Measurements from ENCODE around the gene DENND2C.

The DENND2C gene, protein sequence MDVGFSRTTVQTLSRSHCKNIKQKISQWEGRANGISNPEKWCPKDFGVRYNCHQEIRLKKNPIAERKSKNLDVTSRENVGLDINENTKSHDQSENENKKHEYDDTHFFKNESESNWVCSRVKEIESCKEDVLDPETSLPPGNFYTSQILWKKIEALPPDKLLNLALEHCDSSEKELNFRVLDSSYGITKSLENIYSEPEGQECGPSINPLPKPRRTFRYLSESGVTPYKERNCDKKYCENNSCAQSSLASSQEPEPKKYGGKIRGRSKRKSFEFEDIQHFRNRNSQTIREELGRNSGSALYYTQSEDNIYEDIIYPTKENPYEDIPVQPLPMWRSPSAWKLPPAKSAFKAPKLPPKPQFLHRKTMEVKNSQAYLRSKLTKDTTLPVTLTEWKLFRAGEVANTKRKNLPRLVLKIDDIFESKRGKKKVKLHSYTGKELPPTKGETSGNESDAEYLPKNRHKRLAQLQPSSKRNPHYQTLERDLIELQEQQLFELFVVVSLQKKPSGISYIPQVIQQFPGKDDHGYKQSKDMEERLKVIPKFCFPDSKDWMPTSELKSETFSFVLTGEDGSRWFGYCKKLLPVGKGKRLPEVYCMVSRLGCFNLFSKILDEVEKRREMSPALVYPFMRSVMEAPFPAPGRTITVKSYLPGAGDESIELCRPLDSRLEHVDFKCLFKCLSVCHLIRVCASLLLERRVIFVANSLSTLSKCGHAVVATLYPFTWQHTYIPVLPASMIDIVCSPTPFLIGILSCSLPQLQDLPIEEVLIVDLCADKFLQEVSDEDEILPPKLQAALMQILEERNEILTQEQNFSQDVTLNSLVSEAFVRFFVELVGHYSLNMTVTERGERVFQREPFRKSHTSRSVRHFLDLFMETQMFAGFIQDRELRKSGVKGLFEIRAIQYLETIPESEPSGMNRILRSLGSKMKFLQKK

DNA sequence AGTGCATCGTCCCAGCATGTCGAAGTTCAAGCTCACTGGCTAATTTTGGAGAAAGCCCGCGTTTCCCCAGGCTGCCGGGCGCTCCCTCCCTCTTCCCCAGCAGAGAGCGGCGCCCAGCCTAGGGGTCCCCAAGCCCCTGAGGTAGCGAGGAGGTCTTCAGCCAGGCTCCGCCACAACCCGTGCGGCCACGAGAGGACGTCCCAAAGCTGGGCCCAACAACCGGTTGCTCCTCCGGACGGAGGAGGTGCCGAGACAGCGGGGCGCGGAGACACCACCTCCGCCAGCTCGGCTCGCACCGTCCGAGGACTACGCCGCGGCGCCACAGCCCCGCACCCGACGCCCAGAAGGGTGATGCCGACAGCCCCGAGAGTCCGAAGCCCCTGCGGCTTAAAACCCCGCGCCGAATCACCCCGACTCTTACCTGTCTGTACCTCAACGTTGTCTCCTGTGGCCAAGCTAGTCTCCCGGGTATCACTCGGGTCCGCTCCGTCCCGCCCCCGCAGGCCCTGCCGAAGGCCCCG, at the start of gene DENND2C:
DENND2C (minus strand) TSS at position 488 of the 521 bp plus-strand sequence. CDS start 44,065 bp downstream, outside the sequence.
- DNase-seq, result no peak

DNA sequence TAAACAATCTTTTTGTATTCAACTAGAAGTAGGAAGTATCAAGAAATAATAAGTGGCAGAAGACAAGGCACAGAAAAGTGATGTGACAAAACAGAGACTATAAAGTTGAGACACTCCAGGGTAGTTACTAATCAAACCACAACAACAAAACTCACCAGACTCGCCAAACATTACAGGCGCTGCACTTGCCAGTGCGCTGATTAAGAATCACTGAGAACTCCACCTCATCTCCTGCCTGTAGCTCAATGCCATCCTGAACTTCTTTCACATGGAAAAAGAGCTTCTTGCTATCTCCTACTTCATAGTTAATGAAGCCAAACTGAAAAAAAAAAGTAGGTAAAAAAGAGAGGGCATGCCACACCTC, 49.6 kb upstream of the DENND2C start:
- no peak for DNase-seq

DNA sequence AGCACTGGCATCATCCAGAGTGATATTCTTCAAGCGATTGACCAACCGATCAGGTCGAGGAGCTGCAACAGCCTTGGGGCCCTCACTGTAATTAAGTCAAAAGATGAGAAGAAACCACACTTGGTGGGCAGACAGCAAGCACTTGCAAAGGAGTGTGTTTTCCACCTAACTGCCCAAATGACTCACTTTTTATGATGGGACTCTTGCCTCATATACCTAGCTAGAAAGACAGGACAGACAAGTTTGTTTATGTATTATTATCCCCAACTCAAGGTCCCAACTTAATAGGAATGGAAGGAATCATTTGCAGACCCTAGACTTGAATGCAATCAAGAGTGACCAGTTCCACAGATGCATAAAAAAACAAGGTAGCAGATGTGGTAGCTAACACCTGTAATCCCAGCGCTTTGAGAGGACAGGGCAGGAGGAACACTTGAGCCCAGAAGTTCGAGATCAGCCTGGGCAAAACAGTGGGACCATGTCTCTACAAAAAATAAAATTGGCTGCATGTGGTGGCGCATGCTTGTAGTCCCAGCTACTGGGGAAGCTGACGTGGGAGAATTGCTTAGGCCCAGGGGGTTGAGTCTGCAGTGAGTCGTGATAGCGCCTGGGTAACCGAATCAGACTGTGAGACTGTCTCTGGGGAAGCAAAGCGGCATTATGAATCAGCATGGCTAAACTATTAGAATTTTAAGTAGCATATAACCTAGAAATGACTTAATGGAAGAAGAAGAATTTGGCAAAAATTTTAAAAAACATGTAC, 49.0 kb upstream of the DENND2C start:
- DNase-seq, result no peak

DNA sequence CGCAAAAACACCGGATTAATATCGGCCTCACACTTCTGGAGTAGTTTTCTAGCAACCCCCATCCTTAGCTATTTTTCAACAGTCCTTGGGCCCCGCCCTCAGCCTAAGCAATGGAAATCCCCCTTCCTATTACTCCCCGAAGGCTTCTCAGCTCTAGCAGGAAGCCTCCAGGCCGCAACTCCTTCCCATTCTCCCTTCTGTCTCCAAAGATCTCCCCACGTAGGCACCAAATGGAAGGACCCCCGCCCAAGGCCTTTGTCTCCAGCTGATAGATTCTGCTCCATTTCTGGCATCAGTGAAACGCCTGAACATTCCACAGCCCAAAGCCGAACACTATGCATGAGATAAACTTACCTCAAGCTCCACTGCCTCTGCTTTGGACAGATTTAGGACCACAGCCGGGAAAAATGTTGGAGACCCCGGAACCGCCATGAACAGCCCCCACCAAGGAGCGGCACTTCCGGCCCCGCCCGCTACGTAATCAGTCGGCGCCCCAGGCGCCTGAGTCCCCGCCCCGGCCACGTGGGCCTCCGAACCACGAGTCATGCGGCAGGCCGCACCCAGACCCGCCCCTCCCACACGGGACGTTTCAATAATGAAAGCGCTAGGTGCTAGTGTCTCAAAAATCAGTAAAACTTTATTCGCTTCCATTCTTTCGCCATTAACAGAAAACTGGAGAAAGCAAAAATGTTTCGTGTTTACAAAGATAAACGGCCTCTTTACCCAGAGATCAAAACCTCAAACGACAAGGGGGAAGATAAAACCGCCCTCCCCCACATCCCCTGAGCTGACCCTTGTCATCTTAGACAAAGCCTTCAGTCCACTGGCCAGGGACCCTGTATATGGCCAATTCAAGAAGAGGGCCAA, 46.7 kb upstream of the DENND2C start, which contains the start of gene NRAS:
NRAS (minus strand) TSS at position 468 of the 867 bp plus-strand sequence. CDS start 611 bp downstream, outside the sequence.
- peak; percentile 61 for DNase-seq

DNA sequence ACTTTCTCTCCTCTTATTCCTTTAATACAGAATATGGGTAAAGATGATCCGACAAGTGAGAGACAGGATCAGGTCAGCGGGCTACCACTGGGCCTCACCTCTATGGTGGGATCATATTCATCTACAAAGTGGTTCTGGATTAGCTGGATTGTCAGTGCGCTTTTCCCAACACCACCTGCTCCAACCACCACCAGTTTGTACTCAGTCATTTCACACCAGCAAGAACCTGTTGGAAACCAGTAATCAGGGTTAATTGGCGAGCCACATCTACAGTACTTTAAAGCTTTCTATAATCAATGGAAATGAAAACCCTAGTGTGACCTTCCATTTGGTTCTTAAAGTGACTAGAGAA, 46.1 kb upstream of the DENND2C start:
- no peak for DNase-seq

DNA sequence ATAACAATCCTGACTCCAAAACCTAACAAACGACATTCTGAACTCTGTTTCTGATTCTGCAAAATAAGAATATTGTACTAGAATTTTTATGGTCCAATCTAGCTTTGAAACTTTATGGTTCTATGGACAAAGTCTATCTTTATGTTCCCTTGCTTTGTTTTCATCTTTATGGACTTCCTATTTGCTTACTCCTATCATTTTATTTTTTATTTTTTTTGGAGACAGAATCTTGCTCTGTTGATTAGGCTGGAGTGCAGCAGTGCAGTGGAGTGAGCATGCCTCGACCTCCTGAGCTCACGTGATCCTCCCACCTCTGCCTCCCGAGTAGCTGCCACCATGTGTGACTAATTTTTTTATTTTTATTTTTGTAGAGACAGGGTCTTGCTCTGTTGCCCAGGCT, 43.1 kb upstream of the DENND2C start:
- no peak for DNase-seq

DNA sequence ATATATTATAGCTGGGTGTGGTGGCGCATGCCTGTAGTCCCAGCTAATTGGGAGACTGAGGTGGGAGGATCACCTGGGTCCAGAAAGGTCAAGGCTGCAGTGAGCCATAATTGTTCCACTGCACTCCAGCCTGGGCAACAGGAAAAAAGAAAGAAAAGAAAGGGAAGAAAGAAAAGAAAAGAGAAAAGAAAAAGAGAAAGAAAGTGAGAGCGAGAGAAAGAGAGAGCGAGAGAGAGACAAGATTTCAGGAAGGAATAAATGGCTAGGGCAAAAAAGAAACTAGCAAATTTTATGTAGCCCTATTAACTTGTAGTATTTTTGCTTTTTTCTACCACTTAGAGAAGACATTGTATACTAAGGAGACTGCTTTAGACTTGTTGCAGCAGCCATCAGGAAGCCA, 40.5 kb upstream of the DENND2C start:
- DNase-seq, result no peak

DNA sequence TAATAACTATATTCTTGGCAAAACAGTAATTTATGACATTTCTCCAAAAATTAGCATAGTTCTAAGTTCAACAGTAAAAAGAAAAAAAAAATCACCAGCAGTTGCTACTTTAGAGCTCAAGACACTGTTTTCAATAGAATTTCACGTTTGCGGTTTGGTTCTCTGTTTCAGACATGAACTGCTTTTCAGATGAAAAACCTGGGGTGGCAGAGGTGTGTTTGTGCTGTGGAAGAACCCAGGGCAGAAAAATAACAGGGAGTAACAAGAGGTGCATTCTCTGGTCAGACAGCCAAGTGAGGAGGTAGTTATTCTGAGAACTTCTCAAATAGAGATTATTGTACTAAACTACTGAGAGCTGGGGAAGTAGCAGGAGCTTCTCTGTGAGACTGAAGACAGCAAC, 37.8 kb upstream of the DENND2C start:
- DNase-seq, result no peak

DNA sequence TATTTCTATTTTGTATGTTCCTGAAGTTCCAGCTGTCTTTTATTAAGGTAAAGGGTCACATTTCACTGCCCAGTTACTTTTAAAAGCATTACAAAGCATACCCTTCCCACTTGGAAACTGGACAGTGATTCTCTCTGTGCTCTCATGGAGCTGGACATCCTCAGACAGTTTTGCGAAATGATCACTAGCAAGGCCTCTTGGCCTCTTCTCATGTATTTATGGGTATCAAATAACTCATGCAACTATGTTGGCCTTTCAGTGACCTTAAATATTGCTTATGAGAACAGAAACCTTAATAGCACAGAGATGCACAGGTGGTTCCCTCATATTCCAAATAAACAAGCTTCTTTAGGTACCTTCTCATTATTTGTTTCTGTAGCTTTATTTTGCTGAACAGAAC, 33.4 kb upstream of the DENND2C start:
- no peak for DNase-seq

DNA sequence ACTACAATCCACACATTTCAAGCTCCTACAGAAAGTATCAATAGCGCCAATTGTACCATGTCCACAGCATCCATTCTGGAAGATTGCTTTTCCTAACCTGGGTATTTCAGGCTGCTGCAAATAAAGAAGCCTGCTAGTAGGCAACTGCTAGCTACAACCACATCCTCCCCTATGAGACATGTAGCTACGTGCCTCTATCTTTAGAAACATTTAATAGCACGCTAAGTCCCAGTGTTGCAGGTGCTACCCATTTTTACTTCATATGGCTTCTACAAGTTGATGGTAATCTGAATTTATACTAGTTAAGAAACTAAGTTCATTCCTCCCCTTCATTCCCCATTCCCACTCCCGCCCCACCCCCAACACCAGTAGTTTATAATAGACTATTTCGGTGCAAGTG, 32.9 kb upstream of the DENND2C start:
- no peak for DNase-seq

DNA sequence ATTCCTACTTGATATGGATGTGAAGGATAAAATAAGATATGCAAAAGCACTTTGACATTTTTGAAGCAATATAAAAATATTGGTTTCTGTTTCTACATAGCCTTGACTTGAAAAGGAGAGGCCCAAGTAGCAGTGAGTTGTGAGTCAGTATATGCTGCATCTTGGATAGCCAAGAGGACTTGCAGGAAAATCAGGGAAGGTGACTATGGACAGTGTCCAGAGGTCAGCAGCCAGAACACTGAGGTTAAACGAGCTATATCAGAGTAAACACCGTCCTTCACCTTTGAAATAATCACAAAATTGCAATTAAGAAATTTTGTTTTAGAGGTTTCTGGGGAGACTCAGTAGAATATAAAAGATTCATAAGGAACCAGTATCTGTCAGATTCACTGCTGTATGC, 32.1 kb upstream of the DENND2C start:
- DNase-seq, result no peak

DNA sequence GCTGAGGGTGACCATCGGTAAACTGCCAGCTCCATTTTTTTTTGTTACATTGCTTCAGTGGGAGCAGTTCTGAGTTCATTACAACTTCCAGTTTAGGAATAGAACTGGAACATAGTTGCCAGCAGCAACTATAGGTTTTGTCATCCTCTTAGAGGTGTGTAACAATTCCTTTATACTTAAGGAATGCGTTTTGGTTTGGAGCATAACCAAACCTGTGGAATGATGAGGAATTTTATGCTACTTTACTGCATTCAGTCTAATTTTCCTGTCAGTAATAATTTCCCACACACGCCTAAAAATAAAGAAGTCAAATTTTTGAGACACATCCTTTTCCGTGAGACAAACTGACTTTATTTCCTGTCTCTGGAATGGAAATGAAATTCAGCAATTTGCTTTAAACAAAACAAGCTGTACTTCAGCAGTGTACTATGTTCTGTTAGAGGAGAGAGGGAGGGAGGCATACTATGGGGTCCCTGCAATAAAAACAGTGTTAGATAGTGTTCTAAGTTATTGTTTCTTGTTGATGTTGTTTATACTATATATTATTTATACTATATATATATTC, 30.3 kb upstream of the DENND2C start:
- DNase-seq, result no peak

DNA sequence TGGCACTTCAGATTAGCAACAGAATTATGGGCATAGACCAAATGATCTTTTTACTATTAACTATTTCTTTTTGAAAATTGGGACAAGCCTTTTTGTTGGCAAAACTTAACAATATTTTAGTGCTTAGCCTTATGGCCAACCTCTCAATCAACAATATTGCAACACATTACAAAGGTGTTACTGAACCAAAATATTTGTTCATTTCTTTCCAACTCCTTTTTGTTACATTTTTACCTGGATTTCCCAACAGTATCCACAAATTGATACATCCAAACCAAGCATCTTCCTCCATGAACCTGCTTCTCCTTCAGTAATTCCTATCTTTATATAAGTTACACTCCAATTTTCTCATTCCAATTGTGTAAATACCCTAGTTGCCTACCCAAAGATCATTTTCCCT, 27.0 kb upstream of the DENND2C start:
- no peak for DNase-seq

DNA sequence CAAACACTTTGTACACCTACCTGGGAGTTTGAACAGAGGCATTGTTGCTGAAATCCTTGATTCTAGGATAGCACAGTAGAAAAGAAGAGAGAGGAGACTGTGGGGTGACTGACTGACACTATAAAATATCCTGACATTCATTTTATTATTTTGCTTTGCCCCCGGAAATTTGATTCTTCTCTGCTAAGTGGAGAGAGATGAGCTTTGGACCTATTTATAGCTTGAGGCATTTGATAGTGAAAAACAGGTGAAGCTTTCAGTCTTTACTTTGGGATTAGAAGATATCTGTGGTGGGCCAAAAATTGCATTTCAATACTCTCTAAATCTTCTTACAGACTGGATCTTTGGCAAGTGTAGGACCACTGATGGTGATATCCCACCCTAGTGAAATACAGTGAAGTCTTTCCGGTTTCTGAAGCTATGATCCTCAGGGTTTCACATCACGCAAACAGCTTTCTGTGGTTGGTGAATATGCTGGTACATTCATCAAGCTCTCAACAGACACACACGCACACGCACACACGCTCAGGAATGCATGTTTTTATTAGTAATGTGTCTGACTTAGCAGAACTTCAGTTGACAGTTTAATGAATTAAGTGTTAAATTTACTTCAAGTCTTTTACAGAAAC, 25.7 kb upstream of the DENND2C start, which contains the start of gene AMPD1:
AMPD1 (minus strand) TSS at position 117 of the 629 bp plus-strand sequence; CDS start at position 42, 75 bp downstream.
- no peak for DNase-seq

DNA sequence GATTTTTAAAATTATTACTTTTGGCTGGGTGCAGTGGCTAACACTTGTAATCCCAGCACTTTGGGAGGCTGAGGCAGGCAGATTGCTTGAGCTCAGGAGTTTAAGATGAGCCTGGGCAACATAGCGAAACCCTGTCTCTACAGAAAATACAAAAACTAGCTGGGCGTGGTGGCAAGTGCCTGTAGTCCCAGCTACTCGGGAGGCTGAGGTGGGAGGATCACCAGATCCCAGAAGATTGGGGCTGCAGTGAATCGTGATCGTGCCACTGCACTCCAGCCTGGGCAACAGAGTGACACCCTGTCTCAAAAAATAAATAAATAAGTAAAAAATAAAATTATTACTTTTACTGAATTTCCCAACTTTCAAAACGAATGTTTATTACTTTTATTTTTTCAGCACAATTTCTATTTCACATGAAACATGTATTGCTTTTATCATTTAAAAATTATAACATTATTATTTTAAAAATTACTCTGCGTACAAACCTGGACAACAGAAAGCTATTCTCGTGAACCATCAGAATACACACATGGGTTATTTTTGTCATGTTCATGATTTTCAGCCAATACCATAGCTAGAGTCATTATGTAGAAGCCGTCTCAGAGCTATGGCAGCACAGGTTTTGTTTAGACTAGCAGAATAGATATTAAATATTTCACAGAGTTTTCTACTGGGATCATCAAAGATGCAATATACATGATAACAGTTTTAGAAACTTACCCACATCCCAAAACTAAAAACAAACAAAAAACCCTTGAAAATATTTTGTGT, 24.9 kb upstream of the DENND2C start:
- no peak for DNase-seq

DNA sequence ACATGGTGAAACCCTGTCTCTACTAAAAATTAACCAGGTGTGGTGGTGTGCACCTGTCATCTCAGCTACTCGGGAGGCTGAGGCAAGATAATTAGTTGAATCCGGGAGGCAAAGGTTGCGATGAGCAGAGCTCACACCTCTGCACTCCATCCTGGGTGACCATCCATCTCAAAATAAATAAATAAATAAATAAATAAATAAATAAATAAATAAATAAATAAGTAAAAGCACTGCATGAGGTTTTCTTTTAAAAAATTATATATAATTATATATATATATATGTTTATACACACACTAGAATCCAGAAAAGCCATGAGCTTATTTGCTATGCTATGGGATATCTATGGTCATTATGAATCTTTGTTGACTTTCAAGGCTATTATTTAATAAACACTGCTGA, 23.1 kb upstream of the DENND2C start:
- no peak for DNase-seq

DNA sequence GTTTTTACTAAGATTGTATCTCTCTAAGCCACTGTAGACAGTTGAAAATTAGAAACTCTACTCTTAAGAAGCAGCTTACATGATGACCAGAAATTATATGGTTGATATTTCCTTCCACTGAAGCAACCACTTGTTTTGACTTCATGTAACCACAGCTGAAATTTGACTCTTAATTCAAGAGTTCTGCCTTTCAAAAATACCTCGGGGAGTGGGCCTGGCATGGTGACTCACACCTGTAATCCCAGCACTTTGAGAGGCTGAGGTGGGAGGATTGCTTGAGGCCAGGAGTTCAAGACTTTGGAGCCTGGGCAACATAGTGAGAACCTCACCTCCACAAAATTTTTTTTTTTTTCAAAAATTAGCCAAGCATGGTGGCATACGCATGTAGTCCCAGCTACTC, 21.2 kb upstream of the DENND2C start:
- DNase-seq, result no peak

DNA sequence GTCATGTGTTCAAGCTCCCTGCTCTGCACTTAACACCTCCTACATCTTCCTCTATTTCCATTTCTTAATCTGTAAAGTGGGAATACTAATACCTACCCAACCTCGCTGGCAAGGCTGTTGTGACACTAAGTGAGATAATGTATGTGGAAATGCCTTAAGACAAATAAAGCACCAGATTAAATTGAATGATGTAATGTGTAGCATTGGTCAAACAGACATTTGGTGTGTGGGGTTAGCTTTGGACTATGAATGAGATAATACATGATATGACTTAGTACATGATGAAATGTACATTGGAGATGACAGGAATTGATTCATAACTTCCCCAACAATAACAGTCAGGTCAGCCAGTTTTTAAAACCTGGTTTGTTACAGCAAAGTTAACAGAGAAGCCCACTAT, 20.3 kb upstream of the DENND2C start:
- DNase-seq, result no peak

DNA sequence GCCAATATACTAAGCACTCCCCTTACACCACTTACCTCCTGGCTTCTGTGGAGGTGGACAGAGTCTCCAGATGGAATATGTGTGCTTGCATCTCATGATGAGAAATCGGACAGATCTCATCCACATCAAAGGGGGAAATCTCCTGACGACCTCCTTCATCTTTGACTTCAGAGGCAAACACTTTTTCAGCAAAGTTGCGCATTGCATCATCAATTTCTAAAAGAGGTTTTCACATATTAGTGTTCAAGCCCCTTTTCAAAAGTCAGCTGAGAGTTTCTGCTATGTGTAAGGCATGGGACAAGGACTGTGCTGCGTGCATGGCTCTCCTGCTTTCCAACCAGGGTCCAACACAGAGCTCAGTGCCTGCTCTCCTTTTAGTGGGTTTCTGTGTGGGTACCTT, 18.7 kb upstream of the DENND2C start:
- DNase-seq, result no peak

DNA sequence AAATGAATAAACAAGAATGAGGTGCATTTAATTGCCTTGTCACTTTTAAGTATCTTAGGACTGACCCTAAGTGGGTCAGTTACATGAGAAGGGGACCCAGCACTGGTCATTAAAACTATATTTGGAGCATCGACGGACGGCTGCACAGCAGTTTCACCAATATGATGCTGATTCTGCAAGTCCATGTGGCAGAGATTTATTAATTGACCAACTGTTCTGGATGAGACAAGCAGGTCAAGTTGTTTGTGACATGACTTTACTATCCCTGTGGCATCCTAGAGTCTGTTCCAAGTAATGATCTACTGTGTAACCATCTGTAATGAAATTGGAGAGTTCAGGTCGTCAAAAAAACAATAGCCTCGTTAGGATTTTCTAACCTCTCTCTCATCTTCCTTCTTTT, 16.0 kb upstream of the DENND2C start:
- no peak for DNase-seq

All from NCI-H748 treated with DMSO at 0.1 percent for 48 hours (cell line).